Liver (tissue), 3 donors: ENCODE results near the gene PKP3.
"Not testable (repeated sequence)": the region's sequence is repeated elsewhere in the genome, so short reads cannot be mapped to it uniquely, and the experiment has no call there.

Experiments used
- CTCF ChIP-seq: fragments of 150-350 bp; IDR thresholded peaks from 2 replicates; pipeline ENCODE4 v1.5.1; 2017; ENCODE audit warnings: improper control_type of control experiment, low read depth, low read length; ENCODE audit not compliant: missing input control
- GABPA ChIP-seq, 2 donors: IDR thresholded peaks in 1 of 2; conservative IDR thresholded peaks in 1 of 2; 2 replicates each; pipeline ENCODE4 v1.6.1; 2016; ENCODE audit warnings: antibody characterized with exemption in 2 of 2, mild to moderate bottlenecking in 1 of 2, moderate library complexity in 1 of 2
- HNF4A ChIP-seq, 2 donors: conservative IDR thresholded peaks; 2 replicates each; pipeline ENCODE4 v1.6.1; 2016; ENCODE audit warnings: antibody characterized with exemption in 2 of 2, mild to moderate bottlenecking in 2 of 2
- JUND ChIP-seq, 2 donors: IDR thresholded peaks; 2 replicates each; pipeline ENCODE4 v1.6.1; 2016; ENCODE audit warnings: antibody characterized with exemption in 2 of 2
- MAX ChIP-seq: IDR thresholded peaks from 2 replicates; pipeline ENCODE4 v1.6.1; 2016; ENCODE audit warnings: antibody characterized with exemption
- RAD21 ChIP-seq, 2 donors: IDR thresholded peaks; 2 replicates each; pipeline ENCODE4 v1.6.1; 2016; ENCODE audit warnings: antibody characterized with exemption in 2 of 2, mild to moderate bottlenecking in 2 of 2
- REST ChIP-seq: IDR thresholded peaks from 2 replicates; pipeline ENCODE4 v1.6.1; 2016; ENCODE audit warnings: antibody characterized with exemption, mild to moderate bottlenecking
- SP1 ChIP-seq: IDR thresholded peaks from 2 replicates; pipeline ENCODE4 v1.6.1; 2018; ENCODE audit warnings: antibody characterized with exemption, mild to moderate bottlenecking
- YY1 ChIP-seq: IDR thresholded peaks from 2 replicates; pipeline ENCODE4 v1.6.1; 2016; ENCODE audit warnings: antibody characterized with exemption, mild to moderate bottlenecking
- donor health status: healthy.
- donor health status: healthy.

- TF ChIP-seq CTCF; JUND (IDR thresholded peaks at IDR 0.05); REST; YY1; SP1; HNF4A (conservative IDR thresholded peaks at IDR 0.05); GABPA (IDR thresholded peaks at IDR 0.05 in 1 of 2, conservative IDR thresholded peaks at IDR 0.05 in 1 of 2); RAD21 (IDR thresholded peaks at IDR 0.05); MAX: not testable (repeated sequence)
These were observed 43.8 kb upstream of the PKP3 start for GRCh38 chr11:350033-350722.
